ENCODE data around the gene PLEKHG7.
"Not testable (repeated sequence)": the region's sequence is repeated elsewhere in the genome, so short reads cannot be mapped to it uniquely, and the experiment has no call there.

The PLEKHG7 gene

DNA sequence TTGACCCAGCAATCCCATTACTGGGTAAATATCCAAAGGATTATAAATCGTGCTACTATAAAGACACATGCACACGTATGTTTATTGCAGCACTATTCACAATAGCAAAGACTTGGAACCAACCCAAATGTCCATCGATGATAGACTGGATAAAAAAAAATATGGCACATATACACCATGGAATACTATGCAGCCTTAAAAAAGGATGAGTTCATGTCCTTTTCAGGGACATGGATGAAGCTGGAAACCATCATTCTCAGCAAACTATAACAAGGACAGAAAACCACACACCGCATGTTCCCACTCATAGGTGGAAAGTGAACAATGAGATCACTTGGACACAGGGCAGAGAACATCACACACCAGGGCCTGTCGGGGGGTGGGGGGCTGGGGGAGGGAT is 91.6 kb downstream of the PLEKHG7 start:
- not testable (repeated sequence) for DNase-seq (ENCODE audit: extremely low read depth in 1 of 2, low read depth in 1 of 2)

DNA sequence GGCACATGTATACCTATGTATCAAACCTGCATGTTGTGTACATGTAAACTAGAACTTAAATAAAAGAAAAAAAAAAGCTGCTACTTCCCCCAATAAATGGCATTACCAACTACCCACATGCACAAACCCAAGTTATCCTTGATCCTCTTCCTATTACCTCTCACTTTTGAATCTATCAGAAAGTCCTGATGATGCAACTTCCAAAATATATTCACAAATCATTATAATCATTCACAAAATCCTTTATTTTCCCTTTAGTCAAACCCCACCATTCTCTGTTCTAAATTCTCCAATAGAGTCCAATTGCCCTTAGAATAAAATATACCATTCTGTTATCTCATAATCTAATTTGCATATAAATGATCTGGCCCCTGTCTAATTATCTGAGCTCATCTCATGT is 92.0 kb downstream of the PLEKHG7 start:
- DNase-seq (ENCODE audit: extremely low read depth in 1 of 2, low read depth in 1 of 2): no peak

DNA sequence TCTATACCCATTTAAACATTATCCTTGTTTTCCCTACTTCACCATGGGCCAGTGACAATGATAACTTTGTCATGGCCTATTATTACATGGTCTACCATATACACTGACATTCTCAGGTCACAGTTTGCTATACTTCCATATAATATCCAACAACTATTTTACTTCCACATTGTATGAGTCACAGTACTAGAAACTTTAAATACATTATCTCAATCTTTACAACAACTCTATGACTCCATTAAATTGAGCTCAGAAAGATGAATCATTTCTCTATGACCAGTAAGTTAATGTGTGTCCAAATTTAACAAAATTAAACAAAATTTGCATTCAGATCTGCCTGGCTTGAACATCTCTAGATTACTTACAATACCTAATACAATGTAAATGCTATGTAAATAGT is 93.9 kb downstream of the PLEKHG7 start:
- DNase-seq (ENCODE audit: extremely low read depth in 1 of 2, low read depth in 1 of 2): no peak

DNA sequence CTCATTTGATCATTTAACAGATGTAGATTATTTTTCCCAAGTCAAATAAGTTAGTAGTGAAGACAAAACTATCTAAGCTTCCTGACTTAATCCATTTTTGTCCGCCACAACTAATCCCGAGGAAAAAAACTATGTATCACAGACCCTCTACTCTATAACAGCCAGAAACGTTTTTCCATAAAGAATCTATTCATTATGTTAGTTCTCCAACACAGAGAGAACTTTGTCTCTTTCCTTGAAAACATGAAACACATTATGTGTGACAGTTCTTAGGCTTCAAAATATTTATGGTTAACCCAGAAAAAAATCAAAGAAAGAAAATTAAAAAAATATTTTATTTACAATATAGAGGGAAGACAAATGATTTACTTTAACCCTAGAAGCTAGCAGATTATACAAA is 100.1 kb downstream of the PLEKHG7 start:
- DNase-seq (ENCODE audit: extremely low read depth in 1 of 2, low read depth in 1 of 2): no peak

DNA sequence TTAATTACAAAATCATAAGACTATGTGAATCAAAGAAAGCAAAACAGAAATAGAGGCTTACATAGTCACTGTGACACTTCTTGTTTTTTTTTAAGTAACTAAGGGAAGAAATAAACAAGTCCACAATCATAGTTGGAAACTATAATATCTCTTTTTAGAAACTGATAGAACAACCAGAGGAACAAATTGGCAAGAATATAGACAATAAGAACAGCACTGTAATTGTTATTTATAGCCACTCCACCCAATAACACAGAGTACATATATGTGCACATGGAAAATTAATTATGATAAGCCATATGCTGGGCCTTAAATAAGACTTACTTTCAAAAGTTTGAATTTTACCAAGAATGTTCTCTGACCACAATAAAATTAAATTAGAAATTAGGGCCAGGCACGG is 101.1 kb downstream of the PLEKHG7 start:
- DNase-seq (ENCODE audit: extremely low read depth in 1 of 2, low read depth in 1 of 2): no peak

DNA sequence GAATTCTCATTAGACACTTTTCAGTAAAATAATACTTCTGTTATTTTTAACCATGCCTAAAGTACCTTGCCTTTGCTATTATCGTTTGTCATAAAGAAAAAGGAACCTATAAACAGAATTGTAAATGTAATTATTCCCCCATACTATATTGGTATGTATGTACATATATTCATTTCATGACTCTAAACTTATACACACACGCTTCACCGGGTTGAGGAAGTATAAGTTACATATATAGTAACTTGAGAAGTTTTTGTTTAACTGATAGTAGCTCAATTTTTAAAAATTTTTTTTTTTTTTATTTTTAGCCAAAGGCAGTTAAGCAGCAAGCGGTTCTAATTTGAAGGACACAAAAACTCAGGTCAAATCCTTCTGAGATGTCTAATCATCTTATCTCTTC is 107.6 kb downstream of the PLEKHG7 start:
- DNase-seq (ENCODE audit: extremely low read depth in 1 of 2, low read depth in 1 of 2): no peak

DNA sequence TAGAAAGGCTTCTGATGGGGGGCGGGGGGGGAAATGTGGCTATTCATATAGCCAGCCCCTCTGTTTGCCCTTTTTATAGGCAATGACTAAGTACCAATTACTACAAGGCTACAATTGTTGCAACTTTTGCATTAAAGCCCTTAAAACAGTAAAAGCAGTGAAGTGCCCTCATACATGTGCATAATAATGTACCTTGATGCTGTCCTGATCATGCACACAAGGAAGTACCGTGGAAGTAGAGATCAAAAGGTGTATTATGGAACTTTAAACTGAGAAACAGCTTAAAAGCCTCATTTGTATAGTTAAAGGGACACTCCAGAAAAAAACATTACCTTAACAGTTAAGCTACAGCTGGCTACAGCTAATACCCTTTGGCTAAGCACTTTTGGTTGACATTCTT is 111.8 kb downstream of the PLEKHG7 start:
- no peak for DNase-seq (ENCODE audit: extremely low read depth in 1 of 2, low read depth in 1 of 2)

DNA sequence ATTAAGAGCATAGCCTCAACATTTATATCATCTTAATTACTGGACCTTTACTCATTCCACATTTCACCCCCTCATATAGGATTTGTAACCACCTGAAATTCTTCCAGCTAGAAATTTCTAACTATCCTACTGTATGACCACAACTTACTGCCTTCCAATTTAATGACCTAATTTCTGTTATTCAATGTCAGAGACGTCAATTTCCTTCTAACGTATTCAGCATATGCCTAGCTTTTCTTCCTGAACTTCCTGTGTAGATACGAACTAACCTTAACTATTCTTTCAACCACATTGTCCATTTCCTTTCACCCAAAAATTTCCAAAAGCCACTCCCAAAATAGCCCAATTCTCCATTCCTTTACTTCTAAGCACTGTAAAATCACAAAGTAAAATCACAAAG is 118.4 kb downstream of the PLEKHG7 start:
- DNase-seq (ENCODE audit: extremely low read depth in 1 of 2, low read depth in 1 of 2): no peak
